Measurements from ENCODE around the gene SEZ6L.

DNA sequence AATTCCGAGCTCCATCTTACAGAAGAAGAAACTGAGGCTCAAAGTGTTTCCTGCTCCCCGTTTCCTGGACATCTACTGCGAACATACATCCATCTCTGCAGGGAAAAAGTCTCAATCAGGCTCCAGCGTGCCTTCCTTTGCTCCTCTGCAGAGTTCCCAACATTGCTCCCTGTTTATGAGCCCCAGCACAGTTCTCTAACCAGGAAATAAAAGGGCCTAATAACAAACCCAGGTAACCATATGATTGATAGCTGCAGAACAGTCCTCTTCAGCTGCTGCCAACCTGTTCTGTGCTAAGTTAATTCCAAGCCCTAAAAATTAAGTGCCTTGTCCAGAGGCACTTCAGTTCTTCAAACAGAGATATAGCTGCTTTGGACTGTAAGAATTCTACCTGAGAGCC is 154.9 kb downstream of the SEZ6L start:
- TF ChIP-seq, protein P1, sequence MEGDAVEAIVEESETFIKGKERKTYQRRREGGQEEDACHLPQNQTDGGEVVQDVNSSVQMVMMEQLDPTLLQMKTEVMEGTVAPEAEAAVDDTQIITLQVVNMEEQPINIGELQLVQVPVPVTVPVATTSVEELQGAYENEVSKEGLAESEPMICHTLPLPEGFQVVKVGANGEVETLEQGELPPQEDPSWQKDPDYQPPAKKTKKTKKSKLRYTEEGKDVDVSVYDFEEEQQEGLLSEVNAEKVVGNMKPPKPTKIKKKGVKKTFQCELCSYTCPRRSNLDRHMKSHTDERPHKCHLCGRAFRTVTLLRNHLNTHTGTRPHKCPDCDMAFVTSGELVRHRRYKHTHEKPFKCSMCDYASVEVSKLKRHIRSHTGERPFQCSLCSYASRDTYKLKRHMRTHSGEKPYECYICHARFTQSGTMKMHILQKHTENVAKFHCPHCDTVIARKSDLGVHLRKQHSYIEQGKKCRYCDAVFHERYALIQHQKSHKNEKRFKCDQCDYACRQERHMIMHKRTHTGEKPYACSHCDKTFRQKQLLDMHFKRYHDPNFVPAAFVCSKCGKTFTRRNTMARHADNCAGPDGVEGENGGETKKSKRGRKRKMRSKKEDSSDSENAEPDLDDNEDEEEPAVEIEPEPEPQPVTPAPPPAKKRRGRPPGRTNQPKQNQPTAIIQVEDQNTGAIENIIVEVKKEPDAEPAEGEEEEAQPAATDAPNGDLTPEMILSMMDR (IDR thresholded peaks at IDR 0.05): no peak
- TF ChIP-seq POLR2A (IDR thresholded peaks at IDR 0.05): no peak
